Stimulated activated naive CD4-positive, alpha-beta T cell treated with Interleukin-2 at 50 U/mL for 16 hours (primary cell): ENCODE measurements around the gene NHLH1.

Experiments used
- DNase-seq: peaks from one replicate; lab custom pipeline; 2025; lab: John Stamatoyannopoulos, UW

Gene NHLH1

GRCh38 chr1:160359559-160360226 is 7.2 kb upstream of the NHLH1 start:
- no peak for DNase-seq

GRCh38 chr1:160360227-160360695 is 6.6 kb upstream of the NHLH1 start:
- no peak for DNase-seq

- no peak for DNase-seq
Observed at GRCh38 chr1:160361199-160361598, 5.7 kb upstream of the NHLH1 start.

- DNase-seq, result no peak
Observed at GRCh38 chr1:160361814-160362167, 5.1 kb upstream of the NHLH1 start.

- no peak for DNase-seq
Observed at GRCh38 chr1:160362168-160362957, 4.5 kb upstream of the NHLH1 start.

GRCh38 chr1:160363010-160363409 is 3.9 kb upstream of the NHLH1 start:
- DNase-seq, result no peak

- DNase-seq, result no peak
Observed at GRCh38 chr1:160363951-160364735, 2.7 kb upstream of the NHLH1 start.

- no peak for DNase-seq
Observed at GRCh38 chr1:160365325-160365724, 1.5 kb upstream of the NHLH1 start.

GRCh38 chr1:160367516-160367900 is 637 bp downstream of the NHLH1 start:
- no peak for DNase-seq

- DNase-seq, result no peak
Observed at GRCh38 chr1:160367934-160368923, 1.4 kb downstream of the NHLH1 start.

GRCh38 chr1:160369087-160369486 is 2.2 kb downstream of the NHLH1 start:
- DNase-seq, result no peak

- DNase-seq, result no peak
Observed at GRCh38 chr1:160370561-160371345, 3.9 kb downstream of the NHLH1 start.

- no peak for DNase-seq
Observed at GRCh38 chr1:160371346-160371631, 4.4 kb downstream of the NHLH1 start.

- no peak for DNase-seq
Observed at GRCh38 chr1:160371756-160372155, 4.9 kb downstream of the NHLH1 start.

- no peak for DNase-seq
Observed at GRCh38 chr1:160373696-160374095, 6.8 kb downstream of the NHLH1 start.

GRCh38 chr1:160374306-160375110 is 7.6 kb downstream of the NHLH1 start:
- no peak for DNase-seq

- no peak for DNase-seq
Observed at GRCh38 chr1:160375788-160376524, 9.1 kb downstream of the NHLH1 start.

GRCh38 chr1:160376525-160377131 is 9.8 kb downstream of the NHLH1 start:
- DNase-seq, result no peak
